Stomach smooth muscle (tissue), 2 donors: ENCODE measurements around the gene PSMG2.

ENCODE experiments used
- H3K27ac ChIP-seq: one replicate; pipeline ENCODE4 v1.7.0; 2013; ENCODE audit warnings: mild to moderate bottlenecking, low read length, inconsistent platforms
- H3K27me3 ChIP-seq, 2 donors: one replicate each; pipeline ENCODE4 v1.7.0; 2013; ENCODE audit warnings: low read length in 2 of 2; ENCODE audit not compliant: insufficient read depth in 2 of 2, control insufficient read depth in 1 of 2
- H3K36me3 ChIP-seq, 2 donors: one replicate each; pipeline ENCODE4 v1.7.0; 2013; ENCODE audit warnings: low read length in 2 of 2; ENCODE audit not compliant: control insufficient read depth in 2 of 2, insufficient read depth in 2 of 2
- H3K4me1 ChIP-seq: one replicate; pipeline ENCODE4 v1.7.0; 2013; ENCODE audit warnings: low read length; ENCODE audit not compliant: control insufficient read depth, insufficient read depth
- H3K4me3 ChIP-seq, 2 donors: one replicate each; pipeline ENCODE4 v1.7.0; 2013; ENCODE audit warnings: low read length in 2 of 2
- H3K9ac ChIP-seq, 2 donors: one replicate each; pipeline ENCODE4 v1.7.0; 2013; ENCODE audit warnings: low read length in 2 of 2, mild to moderate bottlenecking in 1 of 2
- H3K9me3 ChIP-seq, 2 donors: one replicate each; pipeline ENCODE4 v1.7.0; 2013; ENCODE audit warnings: low read length in 2 of 2; ENCODE audit not compliant: control insufficient read depth in 2 of 2
- donor health status: healthy.
- donor health status: Pancreatic carcinoma.

The PSMG2 gene

GRCh38 chr18:12702221-12703095, at the start of gene PSMG2, which contains the start of gene CEP76:
Gene PSMG2 (plus strand): TSS chr18:12703042. CDS start chr18:12703108, 66 bp downstream.
Gene CEP76 (minus strand): TSS chr18:12702723. CDS start chr18:12702548, 175 bp downstream.
- Histone ChIP-seq H3K27me3 (no peaks in the 10 kb centered on the region), H3K4me1 (peaks cover 15% of the 10 kb centered on the region), H3K36me3 (peaks cover 6 to 11% of the 10 kb centered on the region in 2 donors), H3K27ac (peak within 1 kb of the TSS; percentile 94), H3K9me3 (no peaks in the 10 kb centered on the region), H3K4me3 (peak within 1 kb of the TSS; percentile 75 to 91), H3K9ac (peak within 1 kb of the TSS; percentile 74 to 94)

- Histone ChIP-seq H3K27me3 (no peaks in the 10 kb centered on the region), H3K4me1 (peaks cover 8% of the 10 kb centered on the region), H3K9ac (no peak overlapping the region), H3K4me3 (no peak overlapping the region), H3K27ac (no peak overlapping the region), H3K36me3 (no peaks in the 10 kb centered on the region), H3K9me3 (no peaks in the 10 kb centered on the region)
These were observed 47.9 kb upstream of the PSMG2 start for GRCh38 chr18:12654971-12655370.

GRCh38 chr18:12656605-12656937, 46.3 kb upstream of the PSMG2 start:
- peaks cover 8% of the 10 kb centered on the region for H3K4me1 ChIP-seq
- no peaks in the 10 kb centered on the region for H3K9me3 ChIP-seq
- peak overlapping the region; percentile 78 for H3K27ac ChIP-seq
- H3K27me3 ChIP-seq, result no peaks in the 10 kb centered on the region
- no peaks in the 10 kb centered on the region for H3K36me3 ChIP-seq
- peak overlapping the region; percentile 76 to 87 for H3K4me3 ChIP-seq
- H3K9ac ChIP-seq, result peak overlapping the region; percentile 70 to 81

GRCh38 chr18:12656938-12657683, 45.7 kb upstream of the PSMG2 start:
- H3K36me3 ChIP-seq, result no peaks in the 10 kb centered on the region
- no peaks in the 10 kb centered on the region for H3K9me3 ChIP-seq
- peaks cover 8% of the 10 kb centered on the region for H3K4me1 ChIP-seq
- H3K9ac ChIP-seq, result peak overlapping the region; percentile 70 to 81
- H3K27ac ChIP-seq, result peak overlapping the region; percentile 78
- H3K27me3 ChIP-seq, result no peaks in the 10 kb centered on the region
- H3K4me3 ChIP-seq, result peak overlapping the region; percentile 76 to 87

GRCh38 chr18:12657684-12658425, 45.0 kb upstream of the PSMG2 start, which contains the start of gene SPIRE1:
Gene SPIRE1 (minus strand): TSS chr18:12658107. CDS start chr18:12657866, 241 bp downstream.
- Histone ChIP-seq H3K4me1 (peaks cover 7% of the 10 kb centered on the region), H3K4me3 (peak within 1 kb of the TSS; percentile 76 to 87), H3K27ac (peak within 1 kb of the TSS; percentile 78), H3K9ac (peak within 1 kb of the TSS; percentile 70 to 81), H3K27me3 (no peaks in the 10 kb centered on the region), H3K9me3 (no peaks in the 10 kb centered on the region), H3K36me3 (no peaks in the 10 kb centered on the region)

- Histone ChIP-seq H3K9me3 (no peaks in the 10 kb centered on the region), H3K36me3 (no peaks in the 10 kb centered on the region), H3K4me3 (peak overlapping the region; percentile 32 to 76), H3K27ac (peak overlapping the region; percentile 53), H3K4me1 (peaks cover 4% of the 10 kb centered on the region), H3K9ac (peak overlapping the region; percentile 15 to 42), H3K27me3 (no peaks in the 10 kb centered on the region)
These were observed 44.3 kb upstream of the PSMG2 start for GRCh38 chr18:12658426-12659138.

GRCh38 chr18:12659904-12660605, 42.8 kb upstream of the PSMG2 start:
- H3K27ac ChIP-seq, result no peak overlapping the region
- no peaks in the 10 kb centered on the region for H3K9me3 ChIP-seq
- H3K27me3 ChIP-seq, result no peaks in the 10 kb centered on the region
- no peak overlapping the region for H3K9ac ChIP-seq
- peaks cover 4% of the 10 kb centered on the region for H3K4me1 ChIP-seq
- H3K36me3 ChIP-seq, result peaks cover 0 to 2% of the 10 kb centered on the region in 2 donors
- no peak overlapping the region for H3K4me3 ChIP-seq

GRCh38 chr18:12668041-12668440, 34.8 kb upstream of the PSMG2 start:
- H3K4me1 ChIP-seq, result no peaks in the 10 kb centered on the region

GRCh38 chr18:12679183-12679786, 23.6 kb upstream of the PSMG2 start:
- H3K4me1 ChIP-seq, result no peaks in the 10 kb centered on the region
- H3K9me3 ChIP-seq, result no peaks in the 10 kb centered on the region
- peaks cover 2 to 6% of the 10 kb centered on the region in 2 donors for H3K36me3 ChIP-seq
- no peaks in the 10 kb centered on the region for H3K27me3 ChIP-seq
- H3K27ac ChIP-seq, result peak overlapping the region; percentile 62
- H3K4me3 ChIP-seq, result peak overlapping the region; percentile 51 to 57
- H3K9ac ChIP-seq, result peak overlapping the region; percentile 37 to 60

More at GRCh38 chr18:12668041-12668440, 34.8 kb upstream of the PSMG2 start:
- no peaks in the 10 kb centered on the region for H3K27me3 ChIP-seq
- H3K4me3 ChIP-seq, result no peak overlapping the region
- H3K36me3 ChIP-seq, result peaks cover 0 to 3% of the 10 kb centered on the region in 2 donors
- H3K27ac ChIP-seq, result no peak overlapping the region
- H3K9ac ChIP-seq, result no peak overlapping the region
- H3K9me3 ChIP-seq, result no peaks in the 10 kb centered on the region
